Trophoblast cell (in vitro differentiated cells and primary cell): ENCODE data around the gene PGAM2.
"Not testable (repeated sequence)": the region's sequence is repeated elsewhere in the genome, so short reads cannot be mapped to it uniquely, and the experiment has no call there.

Experiments used
- DNase-seq, 2 donors: peaks; one replicate each; pipeline ENCODE4 v3.0.0-alpha.2; 2016
- H2AFZ ChIP-seq: 2 replicates; pipeline ENCODE4 v1.6.1; 2013; ENCODE audit warnings: low read length, moderate library complexity, mild to moderate bottlenecking; ENCODE audit not compliant: insufficient read depth, poor library complexity
- H2AK5ac ChIP-seq: 2 replicates; pipeline ENCODE4 v1.6.1; 2013; ENCODE audit warnings: mild to moderate bottlenecking, low read length
- H2BK120ac ChIP-seq: 2 replicates; pipeline ENCODE4 v1.6.1; 2013; ENCODE audit warnings: low read length, mild to moderate bottlenecking, moderate library complexity; ENCODE audit not compliant: insufficient read depth, poor library complexity
- H2BK12ac ChIP-seq: 2 replicates; pipeline ENCODE4 v1.6.1; 2013; ENCODE audit warnings: mild to moderate bottlenecking, low read length, moderate library complexity
- H2BK5ac ChIP-seq: 2 replicates; pipeline ENCODE4 v1.6.1; 2013; ENCODE audit warnings: low read length, low read depth, moderate library complexity, mild to moderate bottlenecking; ENCODE audit not compliant: poor library complexity
- H3K14ac ChIP-seq: 2 replicates; pipeline ENCODE4 v1.6.1; 2013; ENCODE audit warnings: mild to moderate bottlenecking, low read length
- H3K18ac ChIP-seq: 2 replicates; pipeline ENCODE4 v1.6.1; 2013; ENCODE audit warnings: mild to moderate bottlenecking, low read length
- H3K23ac ChIP-seq: 2 replicates; pipeline ENCODE4 v1.6.1; 2013; ENCODE audit warnings: low read length
- H3K27ac ChIP-seq: 2 replicates; pipeline ENCODE4 v1.5.1; 2013; ENCODE audit warnings: low read depth, mild to moderate bottlenecking, inconsistent platforms, low read length, moderate library complexity
- H3K27me3 ChIP-seq: 2 replicates; pipeline ENCODE4 v1.6.1; 2013; ENCODE audit warnings: inconsistent platforms, mild to moderate bottlenecking, low read length, moderate library complexity; ENCODE audit not compliant: insufficient read depth
- H3K36me3 ChIP-seq, 2 experiments: 1 replicate in 1 of 2; 2 replicates in 1 of 2; pipeline ENCODE4 v1.6.1; 2013; ENCODE audit warnings: low read length in 2 of 2, mild to moderate bottlenecking in 2 of 2, moderate library complexity in 1 of 2; ENCODE audit not compliant: insufficient read depth in 2 of 2, control insufficient read depth in 1 of 2
- H3K4ac ChIP-seq: 2 replicates; pipeline ENCODE4 v1.6.1; 2013; ENCODE audit warnings: low read depth, mild to moderate bottlenecking, low read length, moderate library complexity
- H3K4me1 ChIP-seq, 2 experiments: 1 replicate in 1 of 2; 2 replicates in 1 of 2; pipeline ENCODE4 v1.6.1; 2013; ENCODE audit warnings: low read length in 2 of 2, mild to moderate bottlenecking in 2 of 2, moderate library complexity in 1 of 2; ENCODE audit not compliant: insufficient read depth in 2 of 2, control insufficient read depth in 1 of 2
- H3K4me2 ChIP-seq: 2 replicates; pipeline ENCODE4 v1.6.1; 2013; ENCODE audit warnings: inconsistent platforms, mild to moderate bottlenecking, low read length, moderate library complexity
- H3K4me3 ChIP-seq: 2 replicates; pipeline ENCODE4 v1.5.1; 2013; ENCODE audit warnings: mild to moderate bottlenecking, low read depth, low read length, inconsistent platforms
- H3K79me1 ChIP-seq: one replicate; pipeline ENCODE4 v1.6.1; 2013; ENCODE audit warnings: low read length
- H3K79me2 ChIP-seq: 2 replicates; pipeline ENCODE4 v1.6.1; 2013; ENCODE audit warnings: low read length, mild to moderate bottlenecking; ENCODE audit not compliant: control insufficient read depth, insufficient read depth, poor library complexity
- H3K9ac ChIP-seq: 2 replicates; pipeline ENCODE4 v1.6.1; 2013; ENCODE audit warnings: mild to moderate bottlenecking, low read length
- H3K9me3 ChIP-seq: 2 replicates; pipeline ENCODE4 v1.6.1; 2013; ENCODE audit warnings: low read depth, mild to moderate bottlenecking, control low read depth, inconsistent platforms, low read length; ENCODE audit not compliant: insufficient read depth
- H4K12ac ChIP-seq: 2 replicates; pipeline ENCODE4 v1.6.1; 2013; ENCODE audit warnings: low read depth, mild to moderate bottlenecking, low read length, moderate library complexity
- H4K8ac ChIP-seq: 2 replicates; pipeline ENCODE4 v1.6.1; 2013; ENCODE audit warnings: low read depth, mild to moderate bottlenecking, low read length, moderate library complexity
- H4K91ac ChIP-seq: one replicate; pipeline ENCODE4 v1.6.1; 2013; ENCODE audit warnings: low read depth, mild to moderate bottlenecking, low read length, moderate library complexity
- WGBS: extraction: QIAGEN DNeasy Blood & Tissue Kit; methylation state at CpG from one replicate; pipeline ENCODE4 v1.1.7; 2013; ENCODE audit warnings: missing lambda C conversion rate; ENCODE audit not compliant: insufficient read length, insufficient coverage; ENCODE audit errors: extremely low coverage; 5-methylcytosine and 5-hydroxymethylcytosine counted together

PGAM2 gene

GRCh38 chr7:44022069-44022468 lies 43.3 kb downstream of the PGAM2 start:
- not testable (repeated sequence) for H3K27ac ChIP-seq, H2BK5ac ChIP-seq, DNase-seq, H3K4me3 ChIP-seq, H4K91ac ChIP-seq, H3K4me1 ChIP-seq, H2BK120ac ChIP-seq, H4K12ac ChIP-seq, H3K4ac ChIP-seq, H3K9me3 ChIP-seq, H2BK12ac ChIP-seq, H2AFZ ChIP-seq, H3K9ac ChIP-seq, H3K18ac ChIP-seq, H3K27me3 ChIP-seq, H3K79me1 ChIP-seq, H2AK5ac ChIP-seq, H3K4me2 ChIP-seq, H4K8ac ChIP-seq, H3K36me3 ChIP-seq, H3K23ac ChIP-seq, H3K14ac ChIP-seq, H3K79me2 ChIP-seq
- no CpG with 5 or more reads among the region's 7 CpGs for WGBS

GRCh38 chr7:44019825-44020224 lies 45.5 kb downstream of the PGAM2 start:
- not testable (repeated sequence) for H3K79me2 ChIP-seq, H4K8ac ChIP-seq, H3K4me3 ChIP-seq, H4K12ac ChIP-seq, H2BK120ac ChIP-seq, H3K18ac ChIP-seq, H3K9ac ChIP-seq, H2BK12ac ChIP-seq, H3K27ac ChIP-seq, H3K14ac ChIP-seq, H2AFZ ChIP-seq, H3K4ac ChIP-seq, H3K36me3 ChIP-seq, H3K79me1 ChIP-seq, H3K4me2 ChIP-seq, H3K4me1 ChIP-seq, H3K27me3 ChIP-seq, H3K9me3 ChIP-seq, DNase-seq, H3K23ac ChIP-seq, H2AK5ac ChIP-seq, H4K91ac ChIP-seq, H2BK5ac ChIP-seq
- no CpG with 5 or more reads among the region's 6 CpGs for WGBS

DNA sequence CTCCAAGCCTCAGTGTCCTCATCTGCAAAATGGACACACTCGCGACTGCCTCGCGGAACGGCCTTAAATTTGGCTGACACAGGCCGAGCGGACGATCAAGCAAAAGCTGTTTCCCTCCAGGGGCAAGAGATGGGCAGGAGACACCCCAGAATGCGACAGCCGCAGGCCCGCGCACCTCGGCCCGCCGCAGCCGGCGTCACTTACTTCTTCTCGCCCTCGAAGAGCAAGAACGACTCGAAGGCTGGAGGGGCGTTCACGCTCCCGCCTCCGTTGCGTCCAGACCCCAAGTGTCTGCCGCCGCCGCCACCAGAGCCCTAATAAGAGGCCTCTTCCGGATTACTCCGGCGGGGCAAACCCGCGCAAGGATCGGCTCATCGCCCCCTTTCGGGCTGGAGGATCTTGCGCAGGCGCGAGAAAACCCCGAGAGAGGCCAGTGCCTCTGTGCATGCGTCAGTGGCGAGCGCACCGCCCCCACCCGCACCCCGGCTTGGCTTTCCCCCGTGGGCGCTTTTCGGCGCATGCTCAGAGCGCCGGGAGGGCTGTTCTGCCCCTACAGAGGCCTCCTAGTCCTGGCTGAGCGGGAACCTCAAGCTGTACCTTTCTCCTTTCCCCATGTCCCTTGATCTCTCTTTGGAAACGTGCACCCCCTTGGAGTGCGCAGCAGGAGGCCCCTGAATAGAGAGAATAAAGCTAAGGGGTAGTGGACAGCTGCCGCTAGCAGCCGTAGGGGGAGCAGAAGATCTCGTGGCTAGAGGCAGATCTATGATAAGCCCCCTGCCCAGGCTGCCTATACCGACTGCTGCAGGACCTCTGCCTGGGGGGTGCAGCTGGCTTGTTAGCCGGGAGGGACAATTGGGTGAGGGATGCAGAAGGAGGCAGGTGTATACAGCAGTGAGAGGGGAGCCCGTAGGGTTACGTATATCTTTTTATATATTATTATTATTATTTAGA lies 46.2 kb downstream of the PGAM2 start:
- not testable (repeated sequence) for H2BK12ac ChIP-seq, H2BK5ac ChIP-seq, H3K4me1 ChIP-seq, H3K27ac ChIP-seq, H2AK5ac ChIP-seq, H3K18ac ChIP-seq, H3K36me3 ChIP-seq, H3K27me3 ChIP-seq, H3K23ac ChIP-seq, H3K79me1 ChIP-seq, H3K9me3 ChIP-seq, H3K79me2 ChIP-seq, H4K12ac ChIP-seq
- Histone ChIP-seq H3K9ac (peak overlapping the region; percentile 84), H3K4me3 (peak overlapping the region; percentile 88), H2AFZ (peak overlapping the region; percentile 45), H2BK120ac (peak overlapping the region; percentile 46), H3K4ac (peak overlapping the region; percentile 9), H3K14ac (peak overlapping the region; percentile 75), H4K8ac (peak overlapping the region; percentile 86), H4K91ac (peak overlapping the region; percentile 16), H3K4me2 (peak overlapping the region; percentile 52)
- no CpG with 5 or more reads among the region's 63 CpGs for WGBS
- DNase-seq: peak; percentile 93 to 98

- H2BK12ac ChIP-seq, H3K18ac ChIP-seq, H4K12ac ChIP-seq, H3K9me3 ChIP-seq, H3K27me3 ChIP-seq, H3K4me2 ChIP-seq, H3K4me3 ChIP-seq, H3K23ac ChIP-seq, DNase-seq, H3K14ac ChIP-seq, H3K4me1 ChIP-seq, H2BK5ac ChIP-seq, H3K79me1 ChIP-seq, H3K9ac ChIP-seq, H4K91ac ChIP-seq, H3K36me3 ChIP-seq, H3K4ac ChIP-seq, H2AFZ ChIP-seq, H2BK120ac ChIP-seq, H2AK5ac ChIP-seq, H4K8ac ChIP-seq, H3K79me2 ChIP-seq, H3K27ac ChIP-seq: not testable (repeated sequence)
- WGBS: no CpG with 5 or more reads among the region's 12 CpGs
Observed at GRCh38 chr7:44015090-44015489, 50.3 kb downstream of the PGAM2 start.
